Erythroblast (primary cell): ENCODE data around the gene C21orf58.

Experiments used
- GATA1 ChIP-seq: IDR thresholded peaks from 2 replicates; pipeline ENCODE4 v1.6.1; 2011; ENCODE audit warnings: low read depth, mild to moderate bottlenecking, control low read depth, low read length, moderate library complexity
- POLR2A ChIP-seq: IDR thresholded peaks from 2 replicates; pipeline ENCODE4 v1.6.1; 2011; ENCODE audit warnings: mild to moderate bottlenecking, low read length

DNA sequence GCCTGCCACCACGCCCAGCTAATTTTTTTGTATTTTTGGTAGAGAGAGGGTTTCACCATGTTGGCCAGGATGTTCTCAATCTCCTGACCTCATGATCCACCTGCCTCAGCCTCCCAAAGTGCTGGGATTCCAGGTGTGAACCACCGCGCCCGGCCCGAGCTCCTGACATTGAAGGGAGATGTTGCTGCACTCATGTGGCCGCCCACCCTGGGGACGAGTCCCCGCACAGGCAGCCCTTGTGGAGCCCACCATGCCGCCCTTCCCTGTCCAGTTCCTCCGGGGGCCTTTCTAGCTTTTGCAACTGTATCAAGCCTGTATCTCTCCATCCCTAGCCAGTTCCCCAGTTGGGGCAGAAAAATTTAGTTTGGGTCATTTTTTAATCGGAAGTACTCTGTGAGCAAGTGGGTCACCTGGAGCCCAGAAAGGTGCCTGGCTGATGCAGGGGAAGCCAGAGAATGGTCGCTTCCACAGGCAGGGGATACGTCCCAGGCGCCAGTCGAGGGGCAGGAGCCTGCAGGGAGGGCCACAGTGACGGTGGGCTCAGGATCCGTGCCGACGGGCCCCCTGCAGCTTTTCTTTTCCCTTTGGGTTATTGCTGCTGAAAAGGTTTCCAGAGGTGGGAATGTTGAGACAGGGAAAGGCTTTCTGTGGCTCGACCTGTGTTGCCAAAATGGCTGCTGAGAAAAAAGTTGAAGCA lies 20.7 kb upstream of the C21orf58 start:
- TF ChIP-seq POLR2A (no peak), GATA1 (no peak)
